ENCODE data around the gene CAPN1. TPM values are rescaled to one million over a fixed set of nuclear protein-coding genes. Genes with fewer than 3 reads are reported as not detected.

CAPN1 gene
- total and polyA plus RNA-seq, 9 of the 15 experiments (the other 6 are each of a cell fraction or from before 2014, with no cell fraction given): 3.5 to 199 (median 61.6) TPM

DNA sequence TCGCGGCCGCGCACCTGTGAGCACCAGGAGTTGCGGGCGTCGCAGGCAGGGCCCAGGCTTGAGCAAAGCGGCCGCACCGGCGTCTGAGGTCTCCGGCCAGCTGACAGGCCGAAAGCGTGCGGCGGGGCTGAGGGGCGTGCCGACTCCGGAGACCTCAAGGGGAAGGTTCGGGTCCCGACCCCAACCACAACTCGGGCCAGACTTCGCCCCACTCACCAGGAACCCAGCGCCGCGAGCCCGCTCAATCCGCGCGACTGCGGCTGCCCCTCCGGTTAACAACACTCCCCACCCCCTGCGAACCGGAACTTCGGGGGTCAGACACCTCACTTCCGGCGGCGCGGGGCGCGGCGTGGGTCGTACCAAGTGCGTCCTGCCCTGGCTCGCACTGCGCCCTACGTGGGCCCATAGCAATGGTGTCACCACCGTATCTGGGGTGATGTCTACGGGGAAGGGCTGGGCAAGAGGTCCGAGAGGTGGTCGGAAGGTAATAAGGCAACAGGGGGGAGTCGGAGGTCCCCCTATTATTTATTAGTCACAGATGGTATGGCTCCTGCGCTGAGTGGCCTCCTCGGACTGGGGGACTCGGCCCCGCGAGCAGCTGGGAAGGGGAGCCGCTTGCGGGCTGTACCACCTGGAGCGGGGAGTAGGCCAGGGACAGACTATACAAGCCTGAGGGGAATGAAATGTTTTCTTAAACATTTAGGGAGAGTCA is 47.3 kb upstream of the CAPN1 start, which contains the start of gene SYVN1 (continued):
- TF ChIP-seq RAD21 (CRISPR knock-in tag; conservative IDR thresholded peaks at IDR 0.05 in 1 of 2, IDR thresholded peaks at IDR 0.05 in 1 of 2): peak; percentile 24; a peak in 2 of 4 replicates
- no peak; the same call in 1 of the 2 replicates for TF ChIP-seq RNF2 (IDR thresholded peaks at IDR 0.05)
- peak; percentile 30 to 52 for TF ChIP-seq AFF1 (IDR thresholded peaks at IDR 0.05; ENCODE audit: low read depth in 1 of 2, partially characterized antibody in 2 of 2)
- peak; percentile 94 for TF ChIP-seq JUND (IDR thresholded peaks at IDR 0.05; ENCODE audit: borderline replicate concordance, low read depth, low read length)
- peak; percentile 45; the same call in 1 of the 3 replicates for TF ChIP-seq JUND (tag; IDR thresholded peaks at IDR 0.05; ENCODE audit: borderline replicate concordance, low read depth, low read length)
- no peak for TF ChIP-seq ZBTB17 (CRISPR knock-in tag; IDR thresholded peaks at IDR 0.05)
- 0 out of 2 replicates have a peak, but pooled peaks have one; percentile 17 for TF ChIP-seq MEF2D (tag; conservative IDR thresholded peaks at IDR 0.05; ENCODE audit: low read depth)
- peak in 1 of 2 experiments; percentile 52; a peak in 1 of 4 replicates for TF ChIP-seq ARNT (IDR thresholded peaks at IDR 0.05)
- TF ChIP-seq SMAD1 (IDR thresholded peaks at IDR 0.05; ENCODE audit: low read depth, low read length, partially characterized antibody): no peak

All from K562 (cell line).